GM19468 (cell line): ENCODE data around the gene FAM171A1.
A peak's percentile ranks its signal among the peaks of the same experiment; 100 is the strongest.
"Not testable (repeated sequence)": the region's sequence is repeated elsewhere in the genome, so short reads cannot be mapped to it uniquely, and the experiment has no call there.

Source experiments
- ATAC-seq: cut with Tn5 transposase; IDR thresholded peaks from one replicate; pipeline ENCODE4 v1.9.1; 2021; ENCODE audit warnings: mild to moderate bottlenecking, moderate library complexity, moderate number of reproducible peaks; ENCODE audit not compliant: unreplicated experiment; ENCODE audit errors: extremely low read depth

The FAM171A1 gene

DNA sequence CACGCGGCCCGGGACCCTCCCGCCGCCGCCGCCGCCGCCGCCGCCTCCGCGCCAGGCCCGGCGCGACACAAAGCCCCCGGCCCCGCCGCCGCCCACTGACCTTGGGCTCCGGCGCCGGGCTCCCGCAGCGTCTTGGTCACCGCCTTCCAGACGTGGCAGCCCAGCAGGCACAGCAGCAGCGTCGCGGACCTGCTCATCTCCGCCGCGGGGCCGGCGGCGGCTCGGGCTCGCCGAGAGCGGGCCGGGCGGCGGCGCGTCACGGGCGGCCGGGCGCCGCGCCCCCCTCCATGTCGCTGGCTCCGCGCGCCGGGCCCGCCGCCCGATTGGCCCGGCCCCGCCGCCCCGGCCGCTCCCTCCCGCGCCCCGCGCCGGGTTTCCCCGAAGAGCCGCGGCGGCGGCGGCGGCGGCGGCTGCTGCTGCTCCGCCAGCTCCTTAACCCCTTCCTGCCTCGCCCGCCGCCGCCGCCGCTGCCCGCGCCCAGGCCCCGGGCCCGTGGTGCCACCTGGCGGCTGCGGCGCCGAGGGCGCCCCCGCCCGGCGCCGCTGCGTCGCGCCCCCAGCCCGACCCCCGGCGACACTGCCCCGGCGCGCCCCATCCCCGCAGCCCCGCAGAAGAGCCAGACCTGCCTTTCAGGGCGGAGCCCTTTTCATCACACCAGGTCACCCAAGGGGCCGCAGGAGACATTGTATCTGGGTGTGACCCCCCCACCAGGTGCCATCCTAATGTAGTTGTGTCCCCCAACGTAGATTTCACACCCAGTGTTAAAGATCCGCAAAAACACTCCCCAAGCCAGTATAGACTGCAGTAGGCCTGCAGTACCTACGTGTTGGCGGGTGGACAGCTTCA, at the start of gene FAM171A1:
TSS of gene FAM171A1 (minus strand) at position 434 of the 846 bp plus-strand sequence. CDS start at position 197, 237 bp downstream.
- ATAC-seq: peak; percentile 48

GRCh38 chr10:15420858-15421257, 49.8 kb upstream of the FAM171A1 start:
- ATAC-seq: no peak

GRCh38 chr10:15419279-15419874, 48.3 kb upstream of the FAM171A1 start:
- ATAC-seq: no peak

DNA sequence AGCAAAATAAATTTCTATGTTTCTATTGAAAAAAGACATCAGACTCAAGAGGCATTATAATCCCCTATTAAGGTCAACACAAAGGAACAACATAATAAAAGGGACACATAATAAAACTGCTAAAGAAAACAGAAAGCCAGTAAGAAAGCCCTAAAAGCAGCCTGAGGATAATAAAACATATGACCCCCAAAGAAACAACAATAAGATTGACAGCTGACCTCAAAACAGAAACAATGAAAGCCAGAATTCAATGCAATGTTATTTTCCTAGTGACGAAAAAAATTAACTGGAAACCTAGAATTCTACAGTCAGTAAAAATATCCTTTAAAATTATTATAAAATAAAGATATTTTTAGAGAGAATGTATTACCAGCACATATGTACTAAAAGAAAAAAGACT, 44.9 kb upstream of the FAM171A1 start:
- no peak for ATAC-seq

GRCh38 chr10:15411010-15411409, 39.9 kb upstream of the FAM171A1 start:
- no peak for ATAC-seq

DNA sequence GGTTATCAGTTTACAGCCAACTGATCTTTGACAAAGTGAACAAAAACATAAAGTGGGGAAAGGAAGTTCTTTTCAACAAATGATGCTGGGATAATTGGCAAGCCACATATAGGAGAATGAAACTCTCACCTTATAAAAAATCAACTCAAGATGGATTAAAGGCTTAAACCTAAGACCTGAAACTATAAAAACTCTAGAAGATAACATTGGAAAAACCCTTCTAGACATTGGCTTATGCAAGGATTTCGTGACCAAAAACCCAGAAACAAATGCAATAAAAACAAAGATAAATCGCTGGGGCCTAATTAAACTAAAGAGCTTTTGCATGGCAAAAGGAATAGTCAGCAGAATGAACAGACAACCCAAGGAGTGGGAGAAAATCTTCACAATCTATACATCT, 38.3 kb upstream of the FAM171A1 start:
- ATAC-seq: not testable (repeated sequence)

- ATAC-seq: no peak
Measured at GRCh38 chr10:15408557-15408956, 37.5 kb upstream of the FAM171A1 start.

DNA sequence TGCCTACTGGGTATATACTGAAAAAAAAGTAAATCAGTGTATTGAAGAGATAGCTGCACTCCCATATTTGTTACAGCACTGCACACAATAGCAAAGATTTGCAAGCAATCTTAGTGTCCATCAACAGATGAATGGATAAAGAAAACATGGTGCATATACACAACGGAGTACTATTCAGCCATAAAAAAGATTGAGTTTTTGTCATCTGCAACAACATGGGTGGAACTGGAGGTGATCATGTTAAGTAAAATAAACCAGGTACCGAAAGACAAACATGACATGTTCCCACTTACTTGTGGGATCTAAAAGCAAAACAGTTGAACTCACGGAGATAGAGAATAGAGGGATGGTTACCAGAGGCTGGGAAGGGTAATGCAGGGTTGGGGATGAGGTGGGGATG, 34.2 kb upstream of the FAM171A1 start:
- no peak for ATAC-seq

- no peak for ATAC-seq
Measured at GRCh38 chr10:15401382-15401781, 30.3 kb upstream of the FAM171A1 start.

DNA sequence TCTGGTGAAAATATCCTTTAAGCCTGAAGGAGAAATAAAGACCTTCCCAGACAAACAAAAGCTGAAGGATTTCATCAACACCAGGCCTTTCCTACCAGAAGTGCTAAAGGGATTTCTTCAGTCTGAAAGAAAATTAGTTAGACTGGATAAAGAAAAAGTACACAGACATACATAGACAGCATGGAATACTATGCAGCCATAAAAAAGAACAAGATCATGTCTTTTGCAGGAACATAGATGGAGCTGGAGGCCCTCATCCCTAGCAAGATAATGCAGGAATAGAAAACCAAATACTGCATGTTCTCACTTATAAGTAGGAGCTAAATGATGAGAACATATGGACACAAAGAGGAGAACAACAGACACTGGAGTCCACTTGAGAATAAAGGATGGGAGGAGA, 29.4 kb upstream of the FAM171A1 start:
- ATAC-seq: not testable (repeated sequence)

DNA sequence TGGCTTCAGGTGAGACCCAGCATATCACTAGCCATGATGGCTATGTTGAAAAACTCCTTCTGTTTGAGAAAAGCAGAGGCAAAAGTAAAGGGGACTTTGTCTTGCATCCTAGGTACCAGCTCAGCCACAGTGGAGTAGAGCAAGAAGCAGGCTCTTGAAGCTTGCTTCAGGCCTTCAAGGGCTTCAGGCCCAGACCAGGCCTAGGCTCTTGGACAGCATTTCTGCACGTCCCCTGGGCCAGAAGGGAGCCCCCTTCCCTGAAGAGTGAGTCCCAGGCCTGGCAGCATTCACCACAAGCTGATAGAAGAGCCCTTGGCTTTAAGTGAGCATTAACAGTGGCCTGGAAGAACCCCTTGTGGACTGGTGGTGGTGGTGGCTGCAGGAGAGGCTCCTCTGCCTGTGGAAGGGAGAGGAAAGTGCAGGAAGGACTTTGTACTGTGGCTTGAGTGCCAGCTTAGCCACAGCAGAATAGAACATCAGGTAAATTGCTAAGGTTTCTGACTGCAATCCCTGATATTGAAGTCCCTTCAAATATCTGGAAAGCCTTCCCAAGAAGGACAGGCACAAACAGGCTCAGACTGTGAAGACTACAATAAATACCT, 28.1 kb upstream of the FAM171A1 start:
- ATAC-seq: no peak

GRCh38 chr10:15395935-15396334, 24.8 kb upstream of the FAM171A1 start:
- no peak for ATAC-seq

GRCh38 chr10:15393139-15393825, 22.2 kb upstream of the FAM171A1 start:
- ATAC-seq: no peak

DNA sequence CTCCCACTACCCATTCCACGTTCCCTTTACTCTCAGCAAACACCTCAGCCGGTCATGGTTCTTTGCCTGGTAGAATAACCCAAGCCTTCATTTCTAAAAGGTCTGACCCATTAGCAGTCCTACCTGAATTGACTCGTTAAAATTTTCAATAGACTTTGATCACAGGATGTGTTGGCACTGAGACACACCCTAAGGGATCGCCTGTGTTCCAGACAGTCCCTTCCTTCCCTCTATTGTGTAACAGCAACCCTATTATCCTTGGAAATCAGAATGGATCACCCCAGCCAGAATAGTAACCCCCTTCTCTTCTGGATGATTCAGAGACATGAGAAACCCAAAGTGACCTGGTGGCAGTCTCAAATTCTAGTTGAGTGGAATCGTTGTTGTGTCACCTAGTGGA, 20.4 kb upstream of the FAM171A1 start:
- ATAC-seq: no peak

DNA sequence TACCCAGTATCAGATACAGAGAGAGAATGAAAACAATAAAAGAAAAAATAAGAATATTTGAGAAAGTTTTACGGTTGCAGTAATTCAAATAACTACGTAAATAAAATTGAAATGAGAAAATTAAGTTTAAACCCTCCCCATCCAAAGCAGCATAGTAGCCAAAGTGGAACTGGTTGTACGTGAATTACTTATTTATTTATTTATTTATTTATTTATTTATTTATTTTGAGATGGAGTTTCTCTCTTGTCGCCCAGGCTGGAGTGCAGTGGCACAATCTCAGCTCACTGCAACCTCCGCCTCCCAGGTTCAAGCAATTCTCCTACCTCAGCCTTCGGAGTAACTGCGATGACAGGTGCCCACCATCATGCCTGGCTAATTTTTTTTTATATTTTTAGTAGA, 17.1 kb upstream of the FAM171A1 start:
- ATAC-seq: not testable (repeated sequence)

DNA sequence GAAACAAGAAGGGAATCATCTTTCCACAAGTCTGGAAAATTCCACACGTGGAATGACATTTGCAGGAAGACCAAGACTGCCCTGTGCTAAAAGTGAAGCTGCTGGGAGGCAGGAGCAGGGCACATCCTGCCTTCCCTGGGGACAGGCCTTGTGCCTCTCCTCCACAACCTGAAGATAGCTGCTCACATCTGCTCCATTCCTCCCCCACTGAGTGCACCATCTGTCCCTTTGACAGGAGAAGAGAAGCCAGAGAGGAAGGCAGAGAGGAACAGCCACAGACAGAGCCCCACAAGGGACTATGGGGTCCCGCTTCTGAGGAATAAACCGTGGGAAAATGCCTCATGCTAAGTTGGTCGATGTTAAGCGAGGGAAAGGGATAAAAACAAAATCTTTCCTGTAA, 15.9 kb upstream of the FAM171A1 start:
- ATAC-seq: no peak

DNA sequence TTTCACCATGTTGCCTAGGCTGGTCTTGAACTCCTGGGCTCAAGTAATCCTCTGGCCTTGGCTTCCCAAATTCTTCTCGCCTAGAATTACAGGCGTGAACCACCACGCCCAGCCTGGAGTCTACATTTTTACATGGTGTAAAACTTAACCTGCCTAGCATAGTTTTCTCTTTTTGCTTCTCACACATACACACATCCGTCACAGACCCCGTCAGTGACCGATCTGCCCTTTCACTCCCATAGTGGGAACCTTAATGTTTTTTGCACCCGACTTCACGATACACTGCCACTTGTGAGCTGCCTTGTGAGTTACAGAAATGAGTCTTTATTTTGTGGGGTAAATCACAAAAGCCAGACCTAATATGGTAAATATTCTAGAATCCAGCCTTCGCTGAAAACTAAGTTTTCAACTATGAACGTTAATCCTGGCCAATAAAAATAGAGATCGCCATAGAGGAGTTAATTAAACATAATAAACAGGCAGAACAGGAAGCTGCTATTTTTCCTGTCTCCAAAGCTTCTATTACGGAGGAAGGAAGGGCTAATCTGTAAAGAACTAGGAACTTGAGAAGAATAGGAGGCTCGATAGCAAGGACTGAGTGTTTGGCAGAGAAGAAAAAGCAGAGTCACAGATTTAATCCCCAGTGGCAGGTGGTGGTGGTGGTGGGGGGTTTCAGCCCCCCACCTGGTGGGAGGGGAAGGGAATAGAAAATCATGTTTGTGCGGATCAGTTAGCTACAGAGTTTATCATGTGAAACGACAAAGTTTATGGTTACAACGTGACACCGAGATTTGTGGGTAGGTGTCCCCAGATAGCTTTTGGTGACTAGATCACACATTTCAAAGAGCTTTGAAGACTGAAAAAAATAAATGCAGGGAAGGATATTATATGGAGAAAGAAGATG, 14.7 kb upstream of the FAM171A1 start:
- no peak for ATAC-seq

- no peak for ATAC-seq
Measured at GRCh38 chr10:15381420-15381819, 10.3 kb upstream of the FAM171A1 start.

DNA sequence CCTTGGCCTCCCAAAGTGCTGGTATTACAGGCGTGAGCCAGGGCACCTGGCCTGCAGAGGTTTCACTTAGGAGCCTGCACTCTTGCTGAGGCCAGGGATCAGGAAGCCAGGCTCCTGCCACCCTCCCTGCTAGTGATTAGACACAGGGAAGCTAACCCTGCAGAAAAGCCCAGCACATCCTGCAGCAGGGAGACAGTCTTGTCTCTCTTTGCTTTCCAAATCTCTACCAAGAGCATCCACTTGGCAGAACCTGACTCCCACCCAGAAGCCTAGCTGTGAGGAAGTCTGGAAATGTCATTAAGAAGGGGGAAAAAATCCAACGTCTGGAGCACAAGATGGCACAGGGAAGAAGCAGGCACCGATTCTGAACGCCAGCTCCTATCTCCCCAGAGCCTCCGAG, 8.0 kb upstream of the FAM171A1 start:
- ATAC-seq: no peak

DNA sequence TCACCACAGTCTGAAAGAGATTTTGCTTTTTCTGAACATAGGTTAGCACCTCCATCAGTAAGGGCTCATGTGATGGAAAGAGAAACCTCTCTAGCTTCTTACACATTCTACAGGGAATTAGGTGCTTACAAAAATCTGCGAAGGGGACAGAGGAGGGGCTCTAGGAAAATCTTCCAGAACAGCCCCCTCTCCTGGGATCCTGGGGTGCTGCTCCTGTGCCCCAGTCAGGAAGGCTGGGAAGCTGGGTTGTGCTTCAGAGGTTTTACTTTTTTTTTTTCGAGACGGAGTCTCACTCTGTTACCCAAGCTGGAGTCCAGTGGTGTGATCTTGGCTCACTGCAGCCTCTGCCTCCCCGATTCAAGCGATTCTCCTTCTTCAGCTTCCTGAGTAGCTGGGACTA, 7.5 kb upstream of the FAM171A1 start:
- ATAC-seq: no peak
